Measurements from ENCODE around the gene TMEM138.

Gene TMEM138

GRCh38 chr11:61406991-61407728 is 45.0 kb downstream of the TMEM138 start:
- no peak for DNase-seq (ENCODE audit: low spot score)

GRCh38 chr11:61411589-61411988 is 49.4 kb downstream of the TMEM138 start:
- no peak for DNase-seq (ENCODE audit: low spot score)

DNA sequence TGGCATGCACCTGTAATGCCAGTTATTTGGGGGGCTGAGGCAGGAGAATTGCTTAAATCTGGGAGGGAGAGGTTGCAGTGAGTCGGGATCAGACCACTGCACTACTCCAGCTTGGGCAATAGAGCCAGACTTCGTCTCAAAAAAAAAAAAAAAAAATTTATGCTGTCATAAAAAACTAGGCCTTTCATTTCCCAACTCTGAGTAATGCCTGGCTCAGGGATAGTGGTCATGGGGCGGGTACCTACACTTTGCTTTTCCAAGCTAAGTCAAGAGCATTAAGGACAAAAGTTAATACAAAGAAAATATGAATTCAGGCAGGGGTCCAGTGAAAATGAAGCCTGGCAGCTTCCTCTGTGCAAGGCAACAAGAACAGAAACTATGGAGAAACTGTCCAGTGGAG is 51.3 kb downstream of the TMEM138 start:
- DNase-seq (ENCODE audit: low spot score) = no peak

DNA sequence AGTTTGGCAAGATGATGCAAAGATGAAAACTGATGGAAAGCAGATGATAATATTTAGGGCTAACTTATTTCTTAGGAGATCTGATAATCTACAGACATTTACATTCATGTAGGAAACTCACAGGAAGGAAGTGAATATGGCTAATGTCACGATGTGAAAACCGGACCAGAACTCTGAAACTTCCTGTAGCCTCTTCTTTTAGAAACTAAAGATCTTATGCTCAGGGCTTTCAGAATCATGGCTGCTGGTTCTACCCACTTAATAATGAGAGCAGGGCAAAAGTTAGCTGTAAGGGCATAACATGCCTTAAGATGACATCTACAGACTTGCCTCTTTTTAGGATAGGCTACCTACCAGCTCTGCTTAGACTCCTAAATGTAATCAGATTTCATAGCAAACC is 52.4 kb downstream of the TMEM138 start:
- no peak for DNase-seq (ENCODE audit: low spot score)

- DNase-seq (ENCODE audit: low spot score) = no peak
These were observed 53.2 kb downstream of the TMEM138 start for GRCh38 chr11:61415381-61415780.

DNA sequence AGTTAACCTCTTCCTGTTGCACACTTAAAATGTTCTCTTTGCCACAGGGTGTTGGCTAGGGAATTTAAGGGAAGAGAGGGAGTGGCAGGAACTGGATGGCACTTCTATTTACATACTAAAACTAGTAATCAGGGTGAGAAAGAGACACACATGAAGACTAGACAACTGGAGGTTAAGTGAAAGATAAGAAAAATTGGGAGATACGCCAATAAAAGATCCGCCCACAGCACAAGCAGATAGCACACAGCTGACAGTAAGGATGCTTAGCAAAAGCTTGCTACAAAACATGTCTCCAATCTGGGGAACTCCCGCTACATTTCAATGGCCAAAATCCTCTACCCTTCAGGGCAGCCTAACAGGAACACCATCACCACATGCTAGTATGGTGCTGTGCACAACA is 54.8 kb downstream of the TMEM138 start:
- no peak for DNase-seq (ENCODE audit: low spot score)

- DNase-seq (ENCODE audit: low spot score) = no peak
These were observed 55.5 kb downstream of the TMEM138 start for GRCh38 chr11:61417670-61418069.

GRCh38 chr11:61418136-61418535 is 56.0 kb downstream of the TMEM138 start:
- no peak for DNase-seq (ENCODE audit: low spot score)

All from LoVo (cell line).